Parathyroid adenoma (tissue), 2 donors: Measurements from ENCODE around the gene GTPBP2.

Experiments used
- H2AFZ ChIP-seq: fragments of 300-600 bp; sonication (generic); one replicate; pipeline ENCODE4 v1.7.0; 2017; ENCODE audit warnings: antibody characterized with exemption, mild to moderate bottlenecking
- H3K27ac ChIP-seq: fragments of 300-600 bp; sonication (generic); one replicate; pipeline ENCODE4 v1.7.0; 2017
- H3K27me3 ChIP-seq: fragments of 300-600 bp; sonication (generic); one replicate; pipeline ENCODE4 v1.7.0; 2017; ENCODE audit warnings: low read length; ENCODE audit not compliant: control insufficient read depth, insufficient read depth
- H3K36me3 ChIP-seq: fragments of 300-600 bp; sonication (generic); one replicate; pipeline ENCODE4 v1.7.0; 2017; ENCODE audit warnings: low read length; ENCODE audit not compliant: control insufficient read depth, insufficient read depth
- H3K4me1 ChIP-seq: fragments of 300-600 bp; sonication (generic); one replicate; pipeline ENCODE4 v1.7.0; 2017; ENCODE audit warnings: control low read depth
- H3K4me2 ChIP-seq: fragments of 300-600 bp; sonication (generic); one replicate; pipeline ENCODE4 v1.7.0; 2017; ENCODE audit warnings: low read length
- H3K4me3 ChIP-seq: fragments of 300-600 bp; sonication (generic); one replicate; pipeline ENCODE4 v1.7.0; 2017; ENCODE audit warnings: low read depth, low read length
- H3K79me2 ChIP-seq: fragments of 300-600 bp; sonication (generic); one replicate; pipeline ENCODE4 v1.7.0; 2017; ENCODE audit warnings: control low read depth
- H3K9ac ChIP-seq: fragments of 300-600 bp; sonication (generic); one replicate; pipeline ENCODE4 v1.7.0; 2017; ENCODE audit warnings: mild to moderate bottlenecking
- H3K9me3 ChIP-seq: fragments of 300-600 bp; sonication (generic); one replicate; pipeline ENCODE4 v1.7.0; 2017; ENCODE audit warnings: low read length; ENCODE audit not compliant: control insufficient read depth
- CTCF ChIP-seq: fragments of 300-600 bp; sonication (generic); IDR thresholded peaks from one replicate; pipeline ENCODE4 v1.7.0; 2017; ENCODE audit warnings: antibody characterized with exemption, mild to moderate bottlenecking
- donor health status: primary hyperparathyroidism.

Gene GTPBP2

GRCh38 chr6:43588194-43588593, 40.9 kb downstream of the GTPBP2 start:
- H3K27ac ChIP-seq, result no peak overlapping the region
- no peak overlapping the region for H3K4me3 ChIP-seq
- H3K4me2 ChIP-seq, result no peak overlapping the region
- H3K4me1 ChIP-seq, result no peaks in the 10 kb centered on the region
- no peak overlapping the region for H2AFZ ChIP-seq
- H3K9me3 ChIP-seq, result no peaks in the 10 kb centered on the region
- H3K36me3 ChIP-seq, result no peaks in the 10 kb centered on the region
- no peak overlapping the region for H3K9ac ChIP-seq
- H3K79me2 ChIP-seq, result no peaks in the 10 kb centered on the region
- H3K27me3 ChIP-seq, result no peaks in the 10 kb centered on the region
- no peak for TF ChIP-seq CTCF

GRCh38 chr6:43584892-43585570, 44.0 kb downstream of the GTPBP2 start:
- H3K4me1 ChIP-seq, result no peaks in the 10 kb centered on the region
- no peak overlapping the region for H3K27ac ChIP-seq

GRCh38 chr6:43582911-43583310, 46.2 kb downstream of the GTPBP2 start:
- Histone ChIP-seq H3K27me3 (no peaks in the 10 kb centered on the region), H3K9ac (no peak overlapping the region), H3K27ac (no peak overlapping the region), H3K9me3 (no peaks in the 10 kb centered on the region), H3K36me3 (no peaks in the 10 kb centered on the region), H3K79me2 (peaks cover 10% of the 10 kb centered on the region), H3K4me2 (no peak overlapping the region), H3K4me1 (peaks cover 6% of the 10 kb centered on the region), H3K4me3 (no peak overlapping the region), H2AFZ (no peak overlapping the region)
- TF ChIP-seq CTCF, result no peak

More at GRCh38 chr6:43584892-43585570, 44.0 kb downstream of the GTPBP2 start:
- H3K9me3 ChIP-seq, result no peaks in the 10 kb centered on the region
- no peaks in the 10 kb centered on the region for H3K79me2 ChIP-seq
- no peaks in the 10 kb centered on the region for H3K36me3 ChIP-seq
- H3K27me3 ChIP-seq, result no peaks in the 10 kb centered on the region
- no peak overlapping the region for H3K9ac ChIP-seq
- H2AFZ ChIP-seq, result no peak overlapping the region
- H3K4me3 ChIP-seq, result no peak overlapping the region
- no peak for TF ChIP-seq CTCF
- no peak overlapping the region for H3K4me2 ChIP-seq

- Histone ChIP-seq H3K4me3 (no peak overlapping the region), H3K4me2 (no peak overlapping the region), H3K9ac (no peak overlapping the region)
Observed at GRCh38 chr6:43579171-43579570, 49.9 kb downstream of the GTPBP2 start.

More at GRCh38 chr6:43579171-43579570, 49.9 kb downstream of the GTPBP2 start:
- no peak for TF ChIP-seq CTCF
- peaks cover 29% of the 10 kb centered on the region for H3K79me2 ChIP-seq
- H3K4me1 ChIP-seq, result peaks cover 14% of the 10 kb centered on the region
- H3K27ac ChIP-seq, result no peak overlapping the region
- no peak overlapping the region for H2AFZ ChIP-seq
- no peaks in the 10 kb centered on the region for H3K36me3 ChIP-seq
- H3K27me3 ChIP-seq, result no peaks in the 10 kb centered on the region
- H3K9me3 ChIP-seq, result no peaks in the 10 kb centered on the region
